Hematopoietic multipotent progenitor cell treated with erythropoietin and hydrocortisone succinate and interleukin-3 and kit ligand, for 15 days (in vitro differentiated cells): Measurements from ENCODE around the gene TRABD.
A peak's percentile ranks its signal among the peaks of the same experiment; 100 is the strongest.

Experiments
- DNase-seq: peaks from one replicate; pipeline ENCODE4 v3.0.0-alpha.2; 2015; ENCODE audit warnings: low spot score

The TRABD gene

DNA sequence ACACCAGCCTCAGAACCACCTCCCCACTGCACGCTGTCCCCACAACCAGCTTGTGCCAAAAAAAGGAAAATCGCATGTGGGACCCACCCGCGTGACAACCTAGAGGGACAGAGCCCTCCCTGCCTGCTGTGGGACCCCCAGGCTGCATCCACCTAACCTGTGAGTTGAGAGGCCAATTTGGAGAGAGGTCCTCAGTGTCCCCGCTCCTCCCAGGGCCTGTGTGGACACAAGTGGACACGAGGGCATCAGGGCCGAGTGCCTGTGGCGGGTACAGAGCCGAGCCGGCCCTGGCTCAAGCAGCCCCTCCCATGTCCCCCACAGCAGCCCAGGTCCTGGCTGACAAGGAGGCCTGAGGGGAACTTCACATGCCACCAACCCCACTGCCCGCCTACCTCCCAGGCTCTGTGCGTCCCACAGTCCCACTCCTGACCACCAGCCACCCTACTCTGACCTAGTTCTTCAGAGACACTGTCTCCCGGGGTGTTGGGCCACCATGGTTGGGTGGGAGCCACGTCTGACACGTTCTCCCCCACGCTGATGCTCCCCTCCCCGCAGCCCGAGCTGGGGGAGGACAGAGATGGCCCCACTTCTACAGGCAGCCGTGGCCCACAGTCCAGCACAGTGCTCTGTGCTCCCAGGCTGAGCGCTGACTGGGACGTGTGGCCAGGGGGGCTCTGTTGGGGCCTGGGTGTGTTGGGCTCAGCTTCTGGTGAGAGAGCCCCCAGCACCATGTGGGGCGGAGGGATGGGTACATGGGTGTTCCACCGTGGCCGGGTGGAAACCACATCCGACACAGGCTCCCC, 34.3 kb downstream of the TRABD start:
- DNase-seq: no peak

DNA sequence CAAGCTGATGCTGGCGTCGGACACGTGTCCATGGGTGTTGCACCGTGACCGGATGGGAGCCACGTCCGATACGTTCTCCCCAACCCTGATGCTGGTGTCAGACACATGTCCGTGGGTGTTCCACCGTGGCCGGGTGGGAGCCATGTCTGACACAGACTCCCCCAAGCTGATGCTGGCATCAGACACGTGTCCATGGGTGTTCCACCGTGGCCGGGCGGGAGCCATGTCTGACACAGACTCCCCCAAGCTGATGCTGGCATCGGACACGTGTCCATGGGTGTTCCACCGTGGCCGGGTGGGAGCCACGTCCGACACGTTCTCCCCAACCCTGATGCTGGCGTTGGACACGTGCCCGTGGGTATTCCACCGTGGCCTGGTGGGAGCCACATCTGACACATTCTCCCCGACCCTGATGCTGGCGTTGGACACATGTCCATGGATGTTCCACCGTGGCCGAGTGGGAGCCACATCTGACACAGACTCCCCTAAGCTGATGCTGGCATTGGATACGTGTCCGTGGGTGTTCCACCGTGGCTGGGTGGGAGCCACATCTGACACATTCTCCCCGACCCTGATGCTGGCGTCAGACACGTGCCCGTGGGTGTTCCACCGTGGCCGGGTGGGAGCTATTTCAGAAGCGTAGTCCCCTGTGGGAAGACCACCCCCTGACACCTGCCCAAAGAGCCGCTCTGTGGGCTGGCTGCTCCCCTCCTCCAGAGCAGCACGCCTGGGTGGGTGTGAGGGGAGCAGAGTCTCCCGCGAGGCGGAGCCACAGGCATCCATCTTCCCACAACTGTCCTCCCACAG, 35.1 kb downstream of the TRABD start:
- no peak for DNase-seq

- DNase-seq: no peak
Observed at GRCh38 chr22:50221410-50222300, 35.9 kb downstream of the TRABD start.

DNA sequence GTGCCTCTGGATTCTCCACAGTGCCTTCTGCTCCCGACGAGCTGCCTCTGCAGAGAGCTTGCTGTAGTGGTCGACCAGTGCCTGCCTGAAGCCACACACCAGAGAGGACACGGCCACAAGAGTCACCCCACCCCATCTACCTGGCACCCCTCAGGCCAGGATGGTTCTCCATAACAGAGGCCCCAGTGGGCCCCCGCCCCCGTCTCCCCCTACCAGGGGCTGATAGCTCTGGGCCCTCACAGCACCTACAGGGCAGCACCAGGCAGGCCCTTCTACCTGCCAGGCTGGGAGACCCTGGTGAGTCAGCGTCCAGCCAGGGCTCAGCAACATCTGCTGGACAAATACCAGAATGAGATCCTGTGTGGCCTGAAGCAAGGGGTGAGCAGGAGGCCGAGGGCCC, 36.8 kb downstream of the TRABD start:
- DNase-seq: no peak

- no peak for DNase-seq
Observed at GRCh38 chr22:50224071-50224470, 38.4 kb downstream of the TRABD start.

DNA sequence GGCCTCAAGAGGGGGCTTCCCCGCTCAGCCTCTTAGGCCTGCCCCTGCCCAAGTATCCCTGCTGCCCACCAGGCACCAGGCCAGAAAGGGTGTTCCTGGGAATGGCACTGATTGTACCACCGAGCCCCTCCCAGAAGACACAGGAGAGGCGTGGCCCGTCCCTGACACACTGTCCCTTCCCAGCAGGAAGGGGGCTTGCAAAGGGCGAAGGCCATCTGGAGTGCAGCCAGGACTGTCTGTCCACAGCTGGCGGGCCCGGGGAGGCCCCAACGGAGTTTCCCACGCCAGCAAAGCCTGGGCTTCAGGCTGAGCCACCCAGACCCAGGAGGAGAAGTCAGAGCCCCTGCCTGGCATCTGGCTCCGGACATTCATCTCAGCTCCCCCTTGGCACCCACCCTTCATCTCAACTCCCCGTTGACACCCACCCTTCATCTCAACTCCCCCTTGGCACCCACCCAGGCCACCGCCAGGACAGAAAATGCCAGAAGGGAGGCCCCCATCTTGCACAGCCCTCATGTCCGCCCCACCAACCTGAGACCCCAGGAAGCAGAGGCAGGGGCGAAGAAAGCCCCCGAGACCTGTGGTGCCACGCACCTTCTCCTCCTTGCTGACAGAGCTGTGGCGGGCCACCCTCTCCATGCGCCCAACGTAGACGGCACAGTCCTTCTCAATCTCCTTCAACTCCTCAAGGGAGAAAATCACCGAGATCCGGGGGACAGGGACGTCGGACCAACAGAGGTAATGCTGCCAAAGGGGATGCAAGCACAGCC, 39.7 kb downstream of the TRABD start:
- no peak for DNase-seq

GRCh38 chr22:50226063-50226874, 40.6 kb downstream of the TRABD start:
- no peak for DNase-seq

GRCh38 chr22:50226875-50227165, 41.1 kb downstream of the TRABD start:
- DNase-seq: no peak

DNA sequence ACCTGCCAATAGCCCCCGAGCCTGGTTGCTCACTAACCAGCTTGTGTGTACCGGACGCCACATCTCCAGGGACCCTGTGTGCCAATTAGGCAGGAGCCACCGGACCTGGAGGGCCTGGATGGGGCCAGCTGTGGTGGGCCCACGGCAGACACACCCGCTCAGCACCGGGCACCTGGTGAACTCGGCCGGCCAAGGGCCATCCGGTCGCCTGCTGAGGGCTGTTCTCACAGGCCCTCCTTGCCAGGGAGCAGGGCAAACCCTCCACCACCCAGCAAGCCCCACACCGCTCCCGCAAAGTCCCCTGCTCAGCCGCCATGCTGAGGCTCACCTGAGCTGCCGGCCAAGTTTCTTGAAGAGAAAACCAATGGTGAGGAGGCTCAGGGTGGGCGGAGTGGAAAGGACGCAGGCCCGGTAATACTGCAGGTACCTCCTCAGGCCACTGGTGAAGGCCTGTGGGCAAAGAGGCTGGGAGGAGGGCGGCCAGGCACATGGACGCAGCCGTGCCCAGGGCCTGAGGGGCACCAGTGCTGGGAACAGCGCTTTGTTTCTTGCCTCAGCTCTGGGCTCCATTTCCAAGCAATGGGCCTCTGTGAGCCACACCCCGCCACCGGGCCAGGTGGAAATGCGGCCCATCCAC, 42.0 kb downstream of the TRABD start:
- no peak for DNase-seq

- no peak for DNase-seq
Observed at GRCh38 chr22:50228366-50228765, 42.7 kb downstream of the TRABD start.

- no peak for DNase-seq
Observed at GRCh38 chr22:50229370-50229769, 43.7 kb downstream of the TRABD start.

- no peak for DNase-seq
Observed at GRCh38 chr22:50232481-50233151, 46.9 kb downstream of the TRABD start.

GRCh38 chr22:50233223-50233622, 47.5 kb downstream of the TRABD start:
- DNase-seq: no peak

- peak; percentile 14 for DNase-seq
Observed at GRCh38 chr22:50236731-50237409, 51.2 kb downstream of the TRABD start.

DNA sequence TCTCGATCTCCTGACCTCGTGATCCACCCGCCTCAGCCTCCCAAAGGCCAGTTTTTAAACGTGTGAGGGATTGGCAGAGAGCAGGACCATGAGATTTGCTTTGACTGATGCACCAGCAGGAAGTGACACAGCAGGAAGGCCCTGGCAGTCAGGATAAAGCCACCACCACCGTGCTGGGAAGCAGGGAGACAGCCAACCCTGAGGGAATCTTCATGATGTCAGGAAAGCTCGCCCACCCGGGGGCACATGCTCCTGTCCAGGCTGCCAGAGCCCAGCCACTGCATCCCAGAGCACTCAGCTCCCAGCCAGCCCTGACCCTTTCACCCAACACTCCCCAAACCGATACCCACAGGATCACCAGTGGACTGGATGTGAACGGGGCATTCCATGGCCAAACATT, 53.0 kb downstream of the TRABD start:
- DNase-seq: no peak

- no peak for DNase-seq
Observed at GRCh38 chr22:50242406-50242949, 56.8 kb downstream of the TRABD start.

DNA sequence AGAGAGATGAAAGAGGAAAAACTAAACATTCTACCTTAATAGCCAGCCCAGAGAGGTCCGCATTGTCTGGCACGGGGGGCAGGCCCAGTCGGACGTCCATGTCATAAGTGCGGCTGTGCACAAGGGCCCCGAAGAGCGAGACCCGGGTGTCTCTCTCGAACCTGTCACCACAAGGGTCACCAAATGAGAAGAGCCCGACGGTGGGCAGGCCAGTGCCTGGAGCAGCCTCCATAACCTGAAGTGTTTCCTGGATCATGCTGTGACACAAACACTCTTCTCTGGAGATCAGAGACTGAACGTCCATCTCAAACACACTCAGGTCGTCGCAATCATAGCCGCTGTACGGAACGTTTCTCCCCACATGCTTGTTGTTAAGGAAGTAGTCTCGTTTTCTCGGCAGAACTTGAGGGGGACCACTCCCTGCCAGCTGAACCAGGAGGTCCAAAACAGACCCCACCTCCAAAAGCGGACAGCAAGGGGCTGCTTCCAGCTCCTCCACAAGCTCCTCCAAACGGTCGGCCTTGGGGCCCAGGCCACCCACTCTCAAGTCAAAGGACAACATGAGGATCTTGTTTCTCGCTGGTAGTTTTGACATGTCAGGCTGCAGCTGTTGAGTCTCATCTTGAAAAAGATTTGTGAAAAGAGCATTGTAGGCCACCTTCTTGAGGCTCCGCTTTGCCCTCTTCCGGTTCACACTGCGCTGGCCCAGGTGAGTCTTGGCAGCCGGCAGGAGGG, 58.1 kb downstream of the TRABD start:
- no peak for DNase-seq
